HG02973 (cell line): ENCODE measurements around the gene HFM1.
"Not testable (repeated sequence)": the region's sequence is repeated elsewhere in the genome, so short reads cannot be mapped to it uniquely, and the experiment has no call there.

Experiments
- ATAC-seq: cut with Tn5 transposase; IDR thresholded peaks from one replicate; pipeline ENCODE4 v1.9.1; 2021; ENCODE audit warnings: moderate library complexity; ENCODE audit not compliant: unreplicated experiment

The HFM1 gene

GRCh38 chr1:91381844-91382243, 22.8 kb downstream of the HFM1 start:
- no peak for ATAC-seq

- ATAC-seq, result no peak
These were observed 30.6 kb downstream of the HFM1 start for GRCh38 chr1:91374086-91374485.

- ATAC-seq, result not testable (repeated sequence)
These were observed 32.4 kb downstream of the HFM1 start for GRCh38 chr1:91372230-91372629.

GRCh38 chr1:91349524-91349923, 55.1 kb downstream of the HFM1 start:
- ATAC-seq, result no peak

- no peak for ATAC-seq
These were observed 57.8 kb downstream of the HFM1 start for GRCh38 chr1:91346824-91347223.

GRCh38 chr1:91345395-91346005, 59.1 kb downstream of the HFM1 start:
- ATAC-seq, result no peak

GRCh38 chr1:91338501-91338900, 66.1 kb downstream of the HFM1 start:
- no peak for ATAC-seq

- ATAC-seq, result no peak
These were observed 69.0 kb downstream of the HFM1 start for GRCh38 chr1:91335603-91336002.

GRCh38 chr1:91334856-91335255, 69.8 kb downstream of the HFM1 start:
- no peak for ATAC-seq

GRCh38 chr1:91325456-91325855, 79.2 kb downstream of the HFM1 start:
- ATAC-seq, result no peak

- ATAC-seq, result no peak
These were observed 90.0 kb downstream of the HFM1 start for GRCh38 chr1:91314643-91315042.

- ATAC-seq, result no peak
These were observed 93.0 kb downstream of the HFM1 start for GRCh38 chr1:91311672-91312071.

GRCh38 chr1:91308544-91308943, 96.1 kb downstream of the HFM1 start:
- no peak for ATAC-seq

- no peak for ATAC-seq
These were observed 96.7 kb downstream of the HFM1 start for GRCh38 chr1:91307784-91308409.

GRCh38 chr1:91303165-91303564, 101.5 kb downstream of the HFM1 start:
- no peak for ATAC-seq

- not testable (repeated sequence) for ATAC-seq
These were observed 115.6 kb downstream of the HFM1 start for GRCh38 chr1:91288843-91289553.

- not testable (repeated sequence) for ATAC-seq
These were observed 117.7 kb downstream of the HFM1 start for GRCh38 chr1:91286962-91287317.

GRCh38 chr1:91286259-91286961, 118.2 kb downstream of the HFM1 start:
- ATAC-seq, result not testable (repeated sequence)

GRCh38 chr1:91283421-91283726, 121.3 kb downstream of the HFM1 start:
- ATAC-seq, result no peak

- ATAC-seq, result peak; percentile 86
These were observed 121.8 kb downstream of the HFM1 start for GRCh38 chr1:91282695-91283420.

GRCh38 chr1:91281782-91282181, 122.9 kb downstream of the HFM1 start:
- ATAC-seq, result no peak
